Stimulated activated CD8-positive, alpha-beta memory T cell treated with anti-CD3 and anti-CD28 coated beads, Interleukin-4, amount 100 ng/mL, for 1 hour (primary cell): Measurements from ENCODE around the gene RNF220.
"Not testable (repeated sequence)": the region's sequence is repeated elsewhere in the genome, so short reads cannot be mapped to it uniquely, and the experiment has no call there.

ENCODE experiments used
- DNase-seq, 2 donors: peaks; one replicate each; pipeline ENCODE4 v3.0.0-alpha.2; 2020; ENCODE audit warnings: low read depth in 2 of 2, low spot score in 1 of 2

Gene RNF220

GRCh38 chr1:44546403-44547053 is 141.5 kb downstream of the RNF220 start:
- DNase-seq = no peak

- DNase-seq = no peak
Measured at GRCh38 chr1:44547361-44547760, 142.3 kb downstream of the RNF220 start.

GRCh38 chr1:44547837-44548236 is 142.8 kb downstream of the RNF220 start:
- DNase-seq = no peak

- DNase-seq = no peak
Measured at GRCh38 chr1:44549510-44549909, 144.5 kb downstream of the RNF220 start.

- DNase-seq = no peak
Measured at GRCh38 chr1:44553127-44553758, 148.2 kb downstream of the RNF220 start.

GRCh38 chr1:44553771-44554170 is 148.7 kb downstream of the RNF220 start:
- no peak for DNase-seq

GRCh38 chr1:44554706-44555105 is 149.7 kb downstream of the RNF220 start:
- no peak for DNase-seq

- no peak for DNase-seq
Measured at GRCh38 chr1:44557778-44558177, 152.7 kb downstream of the RNF220 start.

- DNase-seq = no peak
Measured at GRCh38 chr1:44558883-44559282, 153.8 kb downstream of the RNF220 start.

- DNase-seq = no peak
Measured at GRCh38 chr1:44559330-44559729, 154.3 kb downstream of the RNF220 start.

- no peak for DNase-seq
Measured at GRCh38 chr1:44559913-44560312, 154.9 kb downstream of the RNF220 start.

GRCh38 chr1:44560696-44561095 is 155.6 kb downstream of the RNF220 start:
- DNase-seq = not testable (repeated sequence)

- DNase-seq = no peak
Measured at GRCh38 chr1:44565259-44565750, 160.2 kb downstream of the RNF220 start.

- DNase-seq = no peak
Measured at GRCh38 chr1:44565833-44566232, 160.8 kb downstream of the RNF220 start.

GRCh38 chr1:44566281-44567046 is 161.4 kb downstream of the RNF220 start:
- DNase-seq = no peak

- DNase-seq = no peak
Measured at GRCh38 chr1:44568128-44568900, 163.3 kb downstream of the RNF220 start.

- no peak for DNase-seq
Measured at GRCh38 chr1:44569491-44569890, 164.4 kb downstream of the RNF220 start.

GRCh38 chr1:44571712-44572571 is 166.9 kb downstream of the RNF220 start:
- DNase-seq = no peak

GRCh38 chr1:44572572-44572879 is 167.5 kb downstream of the RNF220 start:
- DNase-seq = no peak

GRCh38 chr1:44575396-44575795 is 170.3 kb downstream of the RNF220 start:
- no peak for DNase-seq
